Activated effector memory CD4-positive, alpha-beta T cell treated with anti-CD3 and anti-CD28 coated beads, Interleukin-2, amount 50 U/mL, for 16 hours (primary cell): ENCODE data around the gene MADD.

ENCODE experiments used
- DNase-seq: peaks from one replicate; pipeline ENCODE4 v3.0.0-alpha.2; 2020

Gene MADD

DNA sequence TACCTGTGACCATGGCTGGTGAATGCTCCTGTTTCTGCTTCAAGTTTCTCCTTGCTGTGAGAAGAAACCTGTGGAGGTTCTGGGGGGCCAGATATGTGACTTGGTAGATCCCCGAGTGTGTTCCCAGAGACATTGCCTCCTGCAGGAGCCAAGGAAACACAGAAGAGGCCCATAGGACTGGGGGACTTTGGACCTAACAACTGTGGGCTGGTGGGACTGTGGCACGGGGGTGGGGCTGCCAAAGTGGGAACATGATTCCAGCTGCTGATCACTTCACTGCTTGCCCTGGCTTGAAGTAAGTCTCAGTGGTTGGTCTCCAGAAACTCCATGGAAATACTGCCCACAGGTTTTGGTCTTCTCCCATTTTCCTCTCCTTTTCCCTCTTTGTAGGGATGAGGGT, 16.3 kb upstream of the MADD start:
- no peak for DNase-seq

- no peak for DNase-seq
These were observed 15.5 kb upstream of the MADD start for GRCh38 chr11:47254386-47254785.

- DNase-seq: no peak
These were observed 13.6 kb upstream of the MADD start for GRCh38 chr11:47256374-47256773.

- DNase-seq: no peak
These were observed 12.8 kb upstream of the MADD start for GRCh38 chr11:47257177-47257516.

DNA sequence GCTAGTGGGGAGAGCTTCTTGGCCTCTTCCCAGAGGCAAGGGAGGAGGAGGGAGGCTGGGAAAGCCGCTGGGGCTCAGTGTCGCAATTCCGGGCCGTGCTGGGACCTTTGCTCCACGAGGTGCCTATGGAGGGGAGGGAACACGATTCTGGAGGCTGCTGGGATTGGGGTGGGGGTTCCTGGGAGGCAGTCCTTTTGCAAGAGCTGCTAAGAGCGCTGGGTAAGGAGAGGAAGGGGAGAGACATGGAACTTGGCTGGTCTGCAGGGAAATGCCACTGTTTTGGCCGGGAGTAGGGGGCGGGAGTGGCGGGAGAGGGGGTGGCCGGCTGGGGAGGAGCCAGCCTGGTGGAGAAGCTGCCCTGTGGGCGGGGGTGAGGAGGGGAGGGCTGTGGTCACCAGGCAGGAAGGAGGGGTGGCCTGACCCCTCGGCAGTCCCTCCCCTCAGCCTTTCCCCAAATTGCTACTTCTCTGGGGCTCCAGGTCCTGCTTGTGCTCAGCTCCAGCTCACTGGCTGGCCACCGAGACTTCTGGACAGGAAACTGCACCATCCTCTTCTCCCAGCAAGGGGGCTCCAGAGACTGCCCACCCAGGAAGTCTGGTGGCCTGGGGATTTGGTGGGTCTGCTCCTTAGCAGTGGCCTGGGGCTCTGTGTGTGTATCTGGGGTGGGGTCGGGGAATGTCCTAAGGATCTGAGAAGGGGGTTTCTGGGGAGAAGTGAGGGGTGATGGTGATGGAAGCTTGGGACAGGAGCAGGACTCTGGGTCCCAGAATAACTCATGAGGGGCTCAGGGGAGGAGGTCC, 12.2 kb upstream of the MADD start, which contains the start of gene NR1H3:
Gene NR1H3 (plus strand): TSS at position 480 of the 800 bp plus-strand sequence. CDS start 1,221 bp downstream, outside the sequence.
- no peak for DNase-seq

- DNase-seq: no peak
These were observed 11.5 kb upstream of the MADD start for GRCh38 chr11:47258317-47258902.

DNA sequence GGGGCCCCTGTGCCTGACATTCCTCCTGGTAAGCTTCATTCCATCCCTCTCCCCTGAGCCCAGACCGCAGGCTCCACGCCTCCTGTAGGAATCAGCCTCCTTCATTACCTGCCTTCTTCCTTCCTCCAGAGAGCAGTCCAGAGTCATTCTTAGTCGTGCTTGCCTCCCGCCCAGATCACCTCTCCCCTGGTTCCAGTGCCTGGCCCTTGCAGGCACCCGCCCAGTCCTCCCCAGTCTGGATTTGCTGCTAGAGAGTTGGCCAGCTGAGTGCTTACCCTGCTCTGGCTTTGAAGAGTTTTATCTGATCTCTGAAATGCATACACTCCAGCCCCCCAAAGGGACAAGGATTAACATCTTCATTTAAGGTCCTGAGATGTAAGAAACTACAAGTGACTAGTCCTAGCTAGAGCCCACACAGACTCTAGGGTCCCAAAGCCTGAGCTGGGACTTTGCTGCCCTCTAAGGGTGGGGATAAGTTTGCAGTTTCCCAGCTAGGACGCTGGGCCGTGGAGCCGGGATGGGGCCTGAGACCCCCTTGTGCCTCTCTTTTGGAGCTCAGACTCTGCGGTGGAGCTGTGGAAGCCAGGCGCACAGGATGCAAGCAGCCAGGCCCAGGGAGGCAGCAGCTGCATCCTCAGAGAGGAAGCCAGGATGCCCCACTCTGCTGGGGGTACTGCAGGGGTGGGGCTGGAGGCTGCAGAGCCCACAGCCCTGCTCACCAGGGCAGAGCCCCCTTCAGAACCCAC, 10.5 kb upstream of the MADD start:
- peak; percentile 73 for DNase-seq

DNA sequence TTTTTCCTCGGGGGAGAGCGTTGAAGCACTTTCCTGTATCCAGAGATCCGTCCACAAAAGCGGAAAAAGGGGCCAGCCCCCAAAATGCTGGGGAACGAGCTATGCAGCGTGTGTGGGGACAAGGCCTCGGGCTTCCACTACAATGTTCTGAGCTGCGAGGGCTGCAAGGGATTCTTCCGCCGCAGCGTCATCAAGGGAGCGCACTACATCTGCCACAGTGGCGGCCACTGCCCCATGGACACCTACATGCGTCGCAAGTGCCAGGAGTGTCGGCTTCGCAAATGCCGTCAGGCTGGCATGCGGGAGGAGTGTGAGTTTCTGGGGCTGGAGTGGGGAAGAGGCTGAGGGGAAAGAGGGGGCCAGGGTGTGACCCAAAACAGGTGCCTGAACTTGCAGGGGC, 9.6 kb upstream of the MADD start:
- no peak for DNase-seq

DNA sequence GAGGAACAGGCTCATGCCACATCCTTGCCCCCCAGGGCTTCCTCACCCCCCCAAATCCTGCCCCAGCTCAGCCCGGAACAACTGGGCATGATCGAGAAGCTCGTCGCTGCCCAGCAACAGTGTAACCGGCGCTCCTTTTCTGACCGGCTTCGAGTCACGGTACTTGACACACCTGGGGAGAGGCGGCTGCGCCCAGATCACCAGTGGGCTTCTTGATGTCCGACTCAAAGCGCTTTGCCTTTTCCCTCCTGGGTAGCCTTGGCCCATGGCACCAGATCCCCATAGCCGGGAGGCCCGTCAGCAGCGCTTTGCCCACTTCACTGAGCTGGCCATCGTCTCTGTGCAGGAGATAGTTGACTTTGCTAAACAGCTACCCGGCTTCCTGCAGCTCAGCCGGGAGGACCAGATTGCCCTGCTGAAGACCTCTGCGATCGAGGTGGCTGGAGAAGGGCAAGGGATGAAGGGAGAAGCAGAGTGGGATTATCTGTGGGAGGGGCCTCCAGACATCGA, 8.6 kb upstream of the MADD start:
- DNase-seq: no peak

GRCh38 chr11:47264119-47264518, 5.8 kb upstream of the MADD start:
- no peak for DNase-seq

- DNase-seq: no peak
These were observed 5.4 kb upstream of the MADD start for GRCh38 chr11:47264521-47264920.

DNA sequence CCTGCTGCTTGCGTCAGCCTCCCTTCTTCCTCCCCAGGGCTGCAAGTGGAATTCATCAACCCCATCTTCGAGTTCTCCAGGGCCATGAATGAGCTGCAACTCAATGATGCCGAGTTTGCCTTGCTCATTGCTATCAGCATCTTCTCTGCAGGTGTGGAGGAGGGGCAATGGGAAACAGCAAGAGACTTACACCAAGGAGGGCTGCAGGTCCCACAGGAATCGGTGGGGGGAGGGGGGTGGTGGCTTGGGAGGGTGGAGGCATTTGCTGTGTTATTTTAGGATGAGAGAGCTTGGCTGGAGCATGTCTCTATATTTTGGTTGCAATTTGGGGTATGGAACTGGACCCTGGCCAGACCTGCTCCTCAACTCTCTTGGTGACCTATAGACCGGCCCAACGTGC, 2.1 kb upstream of the MADD start:
- DNase-seq: no peak

GRCh38 chr11:47268448-47269001, 1.4 kb upstream of the MADD start:
- no peak for DNase-seq

- peak; percentile 94 for DNase-seq
These were observed 718 bp upstream of the MADD start for GRCh38 chr11:47269002-47269828.

- DNase-seq: peak; percentile 73
These were observed 668 bp downstream of the MADD start for GRCh38 chr11:47270331-47271271.

- DNase-seq: no peak
These were observed 1.4 kb downstream of the MADD start for GRCh38 chr11:47271328-47271727.

DNA sequence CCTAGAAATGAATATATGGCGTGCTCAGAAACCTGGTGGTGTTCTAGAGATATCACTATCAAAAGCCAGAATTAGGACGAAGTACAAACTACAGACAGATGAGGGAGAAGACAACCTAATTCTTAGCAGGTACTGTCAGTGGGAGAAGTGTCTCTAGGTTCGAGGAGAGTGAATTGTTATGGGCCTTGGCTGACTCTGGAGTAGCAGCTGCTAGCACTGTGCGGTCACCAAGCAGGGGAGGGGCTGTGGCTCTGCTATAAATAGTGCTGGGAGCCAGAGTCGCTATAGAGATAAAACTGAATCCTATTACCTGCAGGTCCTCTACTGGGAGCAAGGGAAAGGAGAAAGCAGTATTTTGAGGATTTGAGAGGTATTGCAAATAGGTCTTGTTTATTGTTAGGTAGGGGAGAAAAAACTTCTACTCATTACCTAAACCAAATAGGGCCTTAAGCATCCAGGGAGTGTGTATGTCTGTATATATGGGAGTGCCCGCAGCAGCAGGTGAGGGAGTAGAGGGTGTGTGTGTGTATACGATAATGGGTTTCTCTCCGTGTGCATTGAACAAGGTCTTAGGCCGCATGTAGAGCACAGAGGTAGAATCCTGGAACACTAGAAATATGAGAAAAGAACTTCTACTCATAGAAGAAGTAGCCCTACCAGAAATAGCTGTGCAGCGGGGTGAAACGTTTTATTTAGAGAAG, 2.2 kb downstream of the MADD start:
- DNase-seq: no peak

GRCh38 chr11:47272706-47273105, 2.8 kb downstream of the MADD start:
- no peak for DNase-seq

DNA sequence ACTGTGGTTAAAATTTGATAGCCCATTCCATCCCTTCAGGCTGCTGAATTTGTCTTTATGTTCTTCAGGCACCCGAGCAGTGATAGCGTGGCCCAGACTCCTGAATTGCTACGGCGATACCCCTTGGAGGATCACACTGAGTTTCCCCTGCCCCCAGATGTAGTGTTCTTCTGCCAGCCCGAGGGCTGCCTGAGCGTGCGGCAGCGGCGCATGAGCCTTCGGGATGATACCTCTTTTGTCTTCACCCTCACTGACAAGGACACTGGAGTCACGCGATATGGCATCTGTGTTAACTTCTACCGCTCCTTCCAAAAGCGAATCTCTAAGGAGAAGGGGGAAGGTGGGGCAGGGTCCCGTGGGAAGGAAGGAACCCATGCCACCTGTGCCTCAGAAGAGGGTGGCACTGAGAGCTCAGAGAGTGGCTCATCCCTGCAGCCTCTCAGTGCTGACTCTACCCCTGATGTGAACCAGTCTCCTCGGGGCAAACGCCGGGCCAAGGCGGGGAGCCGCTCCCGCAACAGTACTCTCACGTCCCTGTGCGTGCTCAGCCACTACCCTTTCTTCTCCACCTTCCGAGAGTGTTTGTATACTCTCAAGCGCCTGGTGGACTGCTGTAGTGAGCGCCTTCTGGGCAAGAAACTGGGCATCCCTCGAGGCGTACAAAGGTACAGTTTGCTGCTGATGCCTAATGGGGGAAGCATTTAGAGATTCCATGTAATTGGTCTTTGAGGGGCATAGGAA, 4.7 kb downstream of the MADD start:
- no peak for DNase-seq

DNA sequence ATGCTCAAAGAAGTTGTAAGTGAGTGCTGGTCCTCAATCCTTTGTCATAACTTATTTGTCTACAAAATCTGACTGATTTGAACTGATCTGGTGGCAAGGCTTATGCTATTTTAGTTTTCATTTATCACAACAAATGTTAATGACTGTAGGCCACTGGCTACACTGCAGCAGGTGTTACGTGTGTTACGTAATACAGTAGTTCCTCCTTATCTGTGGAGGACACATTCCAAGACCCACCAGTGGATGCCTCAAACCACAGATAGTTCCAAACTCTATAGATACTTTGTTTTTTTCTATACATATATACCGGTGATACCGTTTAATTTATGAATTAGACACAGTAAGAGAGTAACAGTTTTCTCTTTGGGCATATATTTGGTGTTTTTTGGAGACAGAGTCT, 7.0 kb downstream of the MADD start:
- no peak for DNase-seq
